ENCODE results near the gene LIMS3. TPM values are rescaled to one million over a fixed set of nuclear protein-coding genes. Genes with fewer than 3 reads are reported as not detected.
"Not testable (repeated sequence)": the region's sequence is repeated elsewhere in the genome, so short reads cannot be mapped to it uniquely, and the experiment has no call there.

The LIMS3 gene, protein sequence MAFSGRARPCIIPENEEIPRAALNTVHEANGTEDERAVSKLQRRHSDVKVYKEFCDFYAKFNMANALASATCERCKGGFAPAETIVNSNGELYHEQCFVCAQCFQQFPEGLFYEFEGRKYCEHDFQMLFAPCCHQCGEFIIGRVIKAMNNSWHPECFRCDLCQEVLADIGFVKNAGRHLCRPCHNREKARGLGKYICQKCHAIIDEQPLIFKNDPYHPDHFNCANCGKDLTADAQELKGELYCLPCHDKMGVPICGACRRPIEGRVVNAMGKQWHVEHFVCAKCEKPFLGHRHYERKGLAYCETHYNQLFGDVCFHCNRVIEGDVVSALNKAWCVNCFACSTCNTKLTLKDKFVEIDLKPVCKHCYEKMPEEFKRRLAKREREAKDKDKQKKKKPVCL
- total RNA-seq (ENCODE audit: unreplicated experiment): 10.0 TPM
- long read RNA-seq, partial matches to known transcripts: 0 of 5 reads
- long read RNA-seq, other reads (novel, unspliced or antisense): 0 of 5 reads

DNA sequence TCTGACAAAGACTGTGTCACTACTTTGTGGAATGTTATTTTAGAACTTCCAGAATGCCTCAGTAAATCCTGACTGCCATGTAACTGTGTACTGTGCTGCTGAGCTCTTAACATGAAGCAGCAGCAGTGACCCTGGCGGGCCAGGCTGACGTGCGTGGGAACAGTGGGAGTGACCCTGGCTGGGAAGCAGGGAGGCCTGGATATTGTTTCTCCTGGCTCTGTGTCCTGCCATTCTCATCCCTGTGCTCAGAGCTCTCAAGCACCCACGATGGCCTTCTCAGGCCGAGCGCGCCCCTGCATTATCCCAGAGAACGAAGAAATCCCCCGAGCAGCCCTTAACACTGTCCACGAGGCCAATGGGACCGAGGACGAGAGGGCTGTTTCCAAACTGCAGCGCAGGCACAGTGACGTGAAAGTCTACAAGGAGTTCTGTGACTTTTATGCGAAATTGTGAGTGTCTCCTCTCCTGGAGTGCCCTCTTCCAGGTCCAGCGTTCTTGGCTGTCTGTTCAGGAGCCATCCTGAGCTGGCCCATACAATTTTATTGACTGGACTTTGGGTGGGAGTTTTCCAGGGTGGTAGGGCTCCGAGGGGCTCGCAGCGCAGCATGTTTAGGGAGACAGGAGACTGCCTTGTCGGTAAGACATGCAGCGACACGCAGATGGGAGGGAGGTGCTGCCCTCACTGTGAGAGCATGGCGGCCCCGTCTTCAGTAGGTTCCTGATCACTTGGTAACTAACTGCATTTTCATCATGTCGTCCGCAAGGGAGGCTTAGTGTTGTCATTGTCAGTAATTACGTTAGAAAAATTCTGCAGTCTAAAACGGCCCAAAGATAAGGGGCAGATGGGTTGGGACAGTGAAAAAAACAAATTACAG, at the start of gene LIMS3:
LIMS3 (plus strand) TSS at position 227 of the 875 bp plus-strand sequence; CDS start at position 268, 41 bp downstream.
- not testable (repeated sequence) for H3K27ac Mint-ChIP-seq (ENCODE audit: unreplicated experiment); H3K4me3 Mint-ChIP-seq (ENCODE audit: unreplicated experiment); H3K27me3 Mint-ChIP-seq (ENCODE audit: unreplicated experiment); DNase-seq (ENCODE audit: low spot score); H3K9me3 Mint-ChIP-seq (ENCODE audit: unreplicated experiment); H3K36me3 Mint-ChIP-seq (ENCODE audit: low read depth, unreplicated experiment); H3K4me1 Mint-ChIP-seq (ENCODE audit: unreplicated experiment)

DNA sequence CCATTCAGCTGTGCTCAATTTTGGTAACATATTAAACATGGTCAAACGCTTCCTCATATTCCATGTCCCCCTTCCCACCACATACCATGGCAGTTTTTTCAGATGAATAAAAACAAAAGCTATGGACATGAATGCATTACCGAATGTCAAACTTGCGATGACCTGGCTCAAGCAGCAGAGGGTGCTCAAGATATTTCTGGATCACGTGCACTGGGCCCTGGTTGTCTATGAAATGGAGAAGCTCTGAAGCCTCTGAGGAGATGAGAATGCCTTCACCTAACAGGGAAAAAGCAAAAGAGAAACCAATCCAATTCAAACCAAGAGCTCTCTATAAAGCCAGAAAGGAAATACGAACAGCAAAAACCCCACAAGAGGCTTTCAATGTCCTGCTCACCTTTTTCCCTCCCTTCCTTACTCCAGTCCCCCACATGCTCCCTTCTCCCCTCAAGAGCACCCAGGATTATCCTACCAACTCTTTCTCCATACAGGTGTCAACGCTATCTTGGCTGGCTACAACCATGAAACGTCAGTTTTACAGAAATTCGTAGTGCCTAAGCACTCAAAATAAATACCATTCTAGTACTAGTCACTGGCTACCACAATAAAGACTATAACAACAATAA, 27.2 kb upstream of the LIMS3 start:
- DNase-seq (ENCODE audit: low spot score); H3K4me3 Mint-ChIP-seq (ENCODE audit: unreplicated experiment); H3K27me3 Mint-ChIP-seq (ENCODE audit: unreplicated experiment); H3K9me3 Mint-ChIP-seq (ENCODE audit: unreplicated experiment); H3K4me1 Mint-ChIP-seq (ENCODE audit: unreplicated experiment); H3K27ac Mint-ChIP-seq (ENCODE audit: unreplicated experiment); H3K36me3 Mint-ChIP-seq (ENCODE audit: low read depth, unreplicated experiment): not testable (repeated sequence)

DNA sequence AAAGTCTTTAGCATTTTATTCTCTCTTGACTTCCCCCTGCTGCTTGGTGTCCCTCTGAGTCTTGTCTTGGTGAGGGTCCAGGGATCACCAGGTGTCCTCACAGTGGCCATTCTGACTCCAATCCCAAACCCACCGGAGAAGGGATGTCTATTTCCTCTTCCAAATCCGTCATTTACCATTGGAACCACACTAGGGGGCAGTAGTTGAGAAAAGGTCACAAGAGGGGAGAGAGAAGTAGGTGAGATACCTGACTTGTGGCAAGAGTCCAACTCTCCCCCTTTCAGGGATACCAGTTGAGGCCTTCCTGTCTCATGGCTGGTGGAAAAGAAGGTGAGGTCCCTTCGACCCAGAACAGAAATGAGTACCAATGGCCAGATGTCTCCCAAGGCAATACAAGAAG, 21.9 kb upstream of the LIMS3 start:
- not testable (repeated sequence) for H3K27ac Mint-ChIP-seq (ENCODE audit: unreplicated experiment); H3K27me3 Mint-ChIP-seq (ENCODE audit: unreplicated experiment); DNase-seq (ENCODE audit: low spot score); H3K36me3 Mint-ChIP-seq (ENCODE audit: low read depth, unreplicated experiment); H3K9me3 Mint-ChIP-seq (ENCODE audit: unreplicated experiment); H3K4me1 Mint-ChIP-seq (ENCODE audit: unreplicated experiment); H3K4me3 Mint-ChIP-seq (ENCODE audit: unreplicated experiment)

DNA sequence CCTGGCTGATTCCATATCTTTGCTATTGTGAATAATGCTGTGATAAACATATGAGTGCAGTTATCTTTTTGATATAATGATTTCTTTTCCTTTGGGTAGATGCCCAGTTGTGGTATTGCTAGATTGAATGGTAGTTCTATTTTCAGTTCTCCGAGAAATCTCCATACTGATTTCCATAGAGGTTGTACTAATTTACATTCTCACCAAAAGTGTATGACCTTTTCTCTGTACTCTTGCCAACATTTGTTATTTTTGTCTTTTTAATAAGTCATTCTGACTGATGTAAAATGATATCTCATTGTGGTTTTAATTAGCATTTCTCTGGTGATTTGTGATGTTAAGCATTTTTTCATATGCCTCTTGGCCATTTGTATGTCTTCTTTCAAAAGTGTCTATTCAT, 16.4 kb upstream of the LIMS3 start:
- H3K36me3 Mint-ChIP-seq (ENCODE audit: low read depth, unreplicated experiment); H3K9me3 Mint-ChIP-seq (ENCODE audit: unreplicated experiment); H3K27ac Mint-ChIP-seq (ENCODE audit: unreplicated experiment); H3K4me3 Mint-ChIP-seq (ENCODE audit: unreplicated experiment); DNase-seq (ENCODE audit: low spot score); H3K4me1 Mint-ChIP-seq (ENCODE audit: unreplicated experiment); H3K27me3 Mint-ChIP-seq (ENCODE audit: unreplicated experiment): not testable (repeated sequence)

DNA sequence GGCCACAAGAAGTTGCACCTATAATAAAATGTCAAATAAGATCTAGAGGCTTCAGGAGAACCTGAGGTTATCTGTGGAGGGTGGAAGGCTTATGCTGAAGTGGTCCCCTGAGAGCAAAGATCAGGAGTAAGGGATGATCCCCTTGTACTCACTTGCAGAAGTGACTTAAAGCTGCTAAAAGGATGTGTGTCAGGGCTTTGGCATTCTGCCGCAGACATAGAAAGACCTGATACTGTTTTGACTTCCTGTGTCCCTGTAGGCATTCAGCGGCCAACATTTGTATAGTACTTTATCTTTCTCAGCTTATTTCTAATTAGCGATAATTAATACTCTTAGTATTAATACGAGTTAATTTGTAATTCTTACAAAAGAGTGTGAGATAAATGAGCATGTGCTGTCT, 10.1 kb upstream of the LIMS3 start:
- not testable (repeated sequence) for H3K4me3 Mint-ChIP-seq (ENCODE audit: unreplicated experiment); H3K27ac Mint-ChIP-seq (ENCODE audit: unreplicated experiment); H3K9me3 Mint-ChIP-seq (ENCODE audit: unreplicated experiment); DNase-seq (ENCODE audit: low spot score); H3K4me1 Mint-ChIP-seq (ENCODE audit: unreplicated experiment); H3K36me3 Mint-ChIP-seq (ENCODE audit: low read depth, unreplicated experiment); H3K27me3 Mint-ChIP-seq (ENCODE audit: unreplicated experiment)

DNA sequence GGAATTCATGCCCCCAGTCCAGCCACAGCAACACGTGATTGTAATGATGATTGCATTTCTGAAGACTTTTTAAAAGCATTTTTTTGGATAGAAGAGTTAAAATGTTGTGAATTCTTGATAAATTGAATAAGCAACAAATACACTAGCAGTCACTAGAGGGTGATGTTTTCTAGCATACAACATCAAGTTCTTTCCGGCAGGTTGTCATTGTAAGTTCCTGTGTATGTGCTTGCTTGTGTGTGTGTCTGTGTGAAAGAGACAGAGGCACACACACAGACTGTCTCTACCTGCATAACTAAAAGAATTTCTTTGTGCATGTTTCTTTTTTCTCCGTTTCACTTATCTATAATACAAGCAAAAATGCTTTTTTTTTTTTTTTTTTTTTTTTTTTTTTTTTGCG, 8.6 kb upstream of the LIMS3 start:
- not testable (repeated sequence) for H3K27me3 Mint-ChIP-seq (ENCODE audit: unreplicated experiment); H3K36me3 Mint-ChIP-seq (ENCODE audit: low read depth, unreplicated experiment); H3K4me1 Mint-ChIP-seq (ENCODE audit: unreplicated experiment); DNase-seq (ENCODE audit: low spot score); H3K27ac Mint-ChIP-seq (ENCODE audit: unreplicated experiment); H3K4me3 Mint-ChIP-seq (ENCODE audit: unreplicated experiment); H3K9me3 Mint-ChIP-seq (ENCODE audit: unreplicated experiment)

DNA sequence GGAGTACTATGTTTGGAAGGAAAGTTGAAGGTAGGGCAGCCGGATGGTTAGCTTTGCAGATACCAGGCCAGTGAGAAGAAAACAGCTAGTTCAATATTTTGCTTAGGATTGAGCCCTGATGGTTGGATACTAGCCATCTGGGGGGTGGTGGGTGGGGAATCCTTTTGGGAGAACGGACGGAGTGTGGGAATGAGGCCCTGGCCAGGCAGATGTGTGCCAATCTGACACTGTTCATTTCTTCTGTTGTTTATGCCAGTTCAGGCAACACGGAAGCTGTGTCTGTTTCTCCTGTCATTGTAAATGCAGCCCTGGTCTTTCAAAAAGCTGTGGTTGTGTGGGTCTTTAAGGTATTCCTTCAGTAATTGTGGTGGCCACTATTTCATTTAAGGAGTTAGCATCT, 7.5 kb upstream of the LIMS3 start:
- H3K4me3 Mint-ChIP-seq (ENCODE audit: unreplicated experiment); H3K4me1 Mint-ChIP-seq (ENCODE audit: unreplicated experiment); H3K9me3 Mint-ChIP-seq (ENCODE audit: unreplicated experiment); H3K27me3 Mint-ChIP-seq (ENCODE audit: unreplicated experiment); DNase-seq (ENCODE audit: low spot score); H3K36me3 Mint-ChIP-seq (ENCODE audit: low read depth, unreplicated experiment); H3K27ac Mint-ChIP-seq (ENCODE audit: unreplicated experiment): not testable (repeated sequence)

DNA sequence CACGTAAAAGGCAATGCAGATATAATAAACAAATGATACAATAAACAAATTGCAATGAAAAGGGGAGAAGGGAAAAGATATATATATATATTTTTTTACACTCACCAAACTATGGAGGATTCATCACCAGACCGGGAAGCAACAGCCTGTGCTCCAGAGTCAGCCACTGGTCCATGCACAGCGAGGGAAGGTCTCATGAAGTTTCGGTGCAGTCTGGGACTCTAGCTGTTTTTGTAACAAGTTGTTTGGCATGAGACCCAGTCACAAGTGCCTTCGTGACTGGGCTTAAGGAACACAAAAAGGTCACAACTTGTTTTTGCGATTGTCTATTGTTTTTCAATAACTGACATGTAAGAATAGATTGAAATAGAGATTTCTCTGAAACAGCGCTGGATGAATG, 4.8 kb upstream of the LIMS3 start:
- not testable (repeated sequence) for H3K9me3 Mint-ChIP-seq (ENCODE audit: unreplicated experiment); H3K4me1 Mint-ChIP-seq (ENCODE audit: unreplicated experiment); H3K4me3 Mint-ChIP-seq (ENCODE audit: unreplicated experiment); DNase-seq (ENCODE audit: low spot score); H3K36me3 Mint-ChIP-seq (ENCODE audit: low read depth, unreplicated experiment); H3K27ac Mint-ChIP-seq (ENCODE audit: unreplicated experiment); H3K27me3 Mint-ChIP-seq (ENCODE audit: unreplicated experiment)

DNA sequence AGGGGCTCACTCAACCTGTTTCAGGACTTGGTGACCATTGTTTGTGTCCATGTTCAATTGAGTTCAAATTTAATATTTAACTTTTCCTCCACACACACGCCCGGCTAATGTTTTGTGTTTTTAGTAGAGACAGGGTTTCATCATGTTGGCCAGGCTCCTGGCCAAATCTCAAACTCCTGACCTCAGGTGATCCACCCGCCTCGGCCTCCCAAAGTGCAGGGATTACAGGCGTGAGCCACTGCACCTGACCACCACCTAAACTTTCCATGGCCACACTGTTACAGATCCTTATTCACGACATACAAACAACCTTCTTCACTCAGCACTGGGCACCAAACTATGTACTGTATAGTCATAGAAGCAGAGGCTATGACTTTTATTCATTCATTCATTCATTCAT, 4.3 kb upstream of the LIMS3 start:
- not testable (repeated sequence) for H3K4me3 Mint-ChIP-seq (ENCODE audit: unreplicated experiment); H3K27me3 Mint-ChIP-seq (ENCODE audit: unreplicated experiment); DNase-seq (ENCODE audit: low spot score); H3K36me3 Mint-ChIP-seq (ENCODE audit: low read depth, unreplicated experiment); H3K4me1 Mint-ChIP-seq (ENCODE audit: unreplicated experiment); H3K27ac Mint-ChIP-seq (ENCODE audit: unreplicated experiment); H3K9me3 Mint-ChIP-seq (ENCODE audit: unreplicated experiment)

DNA sequence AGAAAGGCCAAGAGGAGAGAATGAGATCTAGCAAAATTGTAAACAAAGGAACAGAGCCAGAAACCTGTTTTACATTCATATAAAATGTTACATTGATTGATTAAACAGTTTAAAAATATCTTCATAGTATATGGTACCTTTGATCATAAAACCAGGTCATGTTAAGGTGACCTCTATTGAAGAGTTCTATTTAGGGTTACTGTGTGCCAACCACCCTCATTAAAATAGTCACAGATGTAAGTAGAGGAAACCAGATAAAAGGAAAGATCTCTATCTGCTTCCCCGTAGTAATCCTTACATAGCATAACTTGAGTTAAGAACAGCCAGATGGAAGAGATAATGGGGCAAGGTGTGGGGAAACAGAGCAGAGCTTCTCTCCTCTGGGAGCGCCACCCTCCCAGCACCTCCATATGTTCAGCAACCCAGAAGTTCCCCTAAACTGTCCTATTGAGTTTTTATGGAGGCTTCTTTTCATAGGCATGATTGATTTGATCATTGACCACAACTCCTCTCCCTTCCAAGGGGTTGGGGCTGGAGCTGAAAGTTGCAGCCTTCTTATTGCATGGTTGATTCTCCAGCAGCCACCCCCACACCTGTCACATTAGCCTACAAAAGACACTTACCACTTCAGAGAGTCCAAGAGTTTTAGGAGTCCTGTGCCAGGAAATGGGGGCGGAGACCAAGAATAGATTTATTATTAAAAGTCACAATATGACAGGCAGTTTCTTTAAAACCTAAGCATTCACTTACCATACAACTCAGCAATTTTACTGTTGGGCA, 3.2 kb upstream of the LIMS3 start:
- H3K4me1 Mint-ChIP-seq (ENCODE audit: unreplicated experiment): not testable (repeated sequence)

DNA sequence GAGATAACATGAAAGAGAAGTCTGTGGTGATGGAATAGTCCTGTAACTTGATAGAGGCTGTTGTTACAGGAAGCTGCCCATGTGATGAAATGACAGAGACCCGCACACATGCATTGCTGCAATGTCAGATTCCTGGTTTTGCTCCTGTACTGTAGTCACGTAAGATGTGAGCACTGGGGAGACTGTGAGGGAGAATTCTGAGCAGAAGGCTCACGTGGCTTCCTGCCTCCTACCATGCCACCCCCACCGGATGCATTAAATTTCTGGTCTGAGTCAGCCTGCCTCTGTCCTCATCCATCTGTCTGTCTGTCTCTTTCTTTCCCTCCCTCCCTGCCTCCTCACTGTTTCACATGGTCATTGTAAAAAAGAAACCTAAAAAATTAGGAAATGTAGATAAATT, 2.3 kb upstream of the LIMS3 start:
- H3K36me3 Mint-ChIP-seq (ENCODE audit: low read depth, unreplicated experiment); H3K27ac Mint-ChIP-seq (ENCODE audit: unreplicated experiment); H3K4me1 Mint-ChIP-seq (ENCODE audit: unreplicated experiment); DNase-seq (ENCODE audit: low spot score); H3K27me3 Mint-ChIP-seq (ENCODE audit: unreplicated experiment); H3K9me3 Mint-ChIP-seq (ENCODE audit: unreplicated experiment); H3K4me3 Mint-ChIP-seq (ENCODE audit: unreplicated experiment): not testable (repeated sequence)

More for the DNA sequence above, 3.2 kb upstream of the LIMS3 start:
- not testable (repeated sequence) for H3K36me3 Mint-ChIP-seq (ENCODE audit: low read depth, unreplicated experiment); H3K9me3 Mint-ChIP-seq (ENCODE audit: unreplicated experiment); H3K4me3 Mint-ChIP-seq (ENCODE audit: unreplicated experiment); H3K27me3 Mint-ChIP-seq (ENCODE audit: unreplicated experiment); DNase-seq (ENCODE audit: low spot score); H3K27ac Mint-ChIP-seq (ENCODE audit: unreplicated experiment)

All from endothelial cell (in vitro differentiated cells).